GM23338 (cell line): ENCODE measurements around the gene FNIP2. TPM values are rescaled to one million over a fixed set of nuclear protein-coding genes. Genes with fewer than 3 reads are reported as not detected.

Experiments used
- ATAC-seq: fragments of 200-7000 bp; cut with Tn5 transposase; 3 replicates; pipeline ENCODE4 v1.9.1; 2020
- DNase-seq: peaks from one replicate; pipeline ENCODE4 v3.0.0-alpha.2; 2015; ENCODE audit warnings: low spot score
- H2AFZ ChIP-seq: fragments of 200-600 bp; sonication (generic); 2 replicates; pipeline ENCODE4 v1.8.0; 2016; ENCODE audit warnings: antibody characterized with exemption, mild to moderate bottlenecking, moderate library complexity
- H3F3A ChIP-seq: fragments of 200-600 bp; sonication (generic); replicated peaks from 2 replicates; pipeline ENCODE4 v1.8.0; 2017; ENCODE audit warnings: antibody characterized with exemption, mixed run types, low read depth
- H3K27ac ChIP-seq: fragments of 200-600 bp; sonication (generic); 2 replicates; pipeline ENCODE4 v1.6.1; 2016; ENCODE audit warnings: low read depth
- H3K27me3 ChIP-seq: fragments of 200-600 bp; sonication (generic); 2 replicates; pipeline ENCODE4 v1.8.0; 2016; ENCODE audit warnings: mild to moderate bottlenecking, mixed run types, moderate library complexity; ENCODE audit not compliant: insufficient read depth
- H3K36me3 ChIP-seq: fragments of 200-600 bp; sonication (generic); 2 replicates; pipeline ENCODE4 v1.8.0; 2016; ENCODE audit warnings: mild to moderate bottlenecking; ENCODE audit not compliant: insufficient read depth
- H3K4me1 ChIP-seq: fragments of 200-600 bp; sonication (generic); 2 replicates; pipeline ENCODE4 v1.8.0; 2016; ENCODE audit warnings: mild to moderate bottlenecking, moderate library complexity; ENCODE audit not compliant: insufficient read depth
- H3K4me2 ChIP-seq: fragments of 200-600 bp; sonication (generic); 2 replicates; pipeline ENCODE4 v1.7.1; 2017; ENCODE audit warnings: mixed run types
- H3K4me3 ChIP-seq: fragments of 200-600 bp; sonication (generic); 2 replicates; pipeline ENCODE4 v1.6.1; 2016; ENCODE audit warnings: mixed run types
- H3K79me2 ChIP-seq: fragments of 200-600 bp; sonication (generic); replicated peaks from 2 replicates; pipeline ENCODE4 v1.8.0; 2017; ENCODE audit warnings: mild to moderate bottlenecking; ENCODE audit not compliant: insufficient read depth
- H3K9me2 ChIP-seq: fragments of 200-600 bp; sonication (generic); 2 replicates; pipeline ENCODE4 v1.8.0; 2017; ENCODE audit not compliant: insufficient read depth
- H4K20me1 ChIP-seq: fragments of 200-600 bp; sonication (generic); replicated peaks from 2 replicates; pipeline ENCODE4 v1.8.0; 2017; ENCODE audit warnings: mild to moderate bottlenecking; ENCODE audit not compliant: insufficient read depth
- H3K27ac Mint-ChIP-seq: 2 replicates; pipeline ENCODE4 v1.8.0; 2020; ENCODE audit warnings: inconsistent platforms, mild to moderate bottlenecking, moderate library complexity, mixed read lengths
- H3K27me3 Mint-ChIP-seq: 3 replicates; pipeline ENCODE4 v1.8.0; 2022; ENCODE audit warnings: low read depth, mild to moderate bottlenecking, moderate library complexity, mixed read lengths, inconsistent platforms; ENCODE audit not compliant: insufficient read depth, poor library complexity
- H3K36me3 Mint-ChIP-seq: 3 replicates; pipeline ENCODE4 v1.8.0; 2021; ENCODE audit warnings: low read depth, mild to moderate bottlenecking, inconsistent platforms, moderate library complexity, mixed read lengths
- H3K4me1 Mint-ChIP-seq: 3 replicates; pipeline ENCODE4 v1.8.0; 2020; ENCODE audit warnings: mild to moderate bottlenecking, inconsistent platforms, mixed read lengths
- H3K4me3 Mint-ChIP-seq: 3 replicates; pipeline ENCODE4 v1.8.0; 2021; ENCODE audit warnings: moderate library complexity, mild to moderate bottlenecking, inconsistent platforms, mixed read lengths
- H3K9me3 Mint-ChIP-seq: 3 replicates; pipeline ENCODE4 v1.8.0; 2020; ENCODE audit warnings: moderate library complexity, mild to moderate bottlenecking, inconsistent platforms, mixed read lengths
- CTCF ChIP-seq, 2 experiments: fragments of 200-600 bp in 1 of 2; sonication (generic) in 1 of 2; conservative IDR thresholded peaks; 2 replicates each; pipeline versions ENCODE4 v1.5.1 to v1.6.1; 2016 to 2017; ENCODE audit warnings: antibody characterized with exemption in 2 of 2, low read depth in 2 of 2, mild to moderate bottlenecking in 2 of 2, moderate library complexity in 1 of 2
- EZH2 ChIP-seq: fragments of 200-600 bp; sonication (generic); IDR thresholded peaks from one replicate; pipeline ENCODE4 v1.8.0; 2017; ENCODE audit warnings: antibody characterized with exemption, mild to moderate bottlenecking, low read depth; ENCODE audit not compliant: unreplicated experiment
- EZH2phosphoT487 ChIP-seq: fragments of 200-600 bp; sonication (generic); IDR thresholded peaks from one replicate; pipeline ENCODE4 v1.8.1; 2018; ENCODE audit warnings: antibody characterized with exemption; ENCODE audit not compliant: unreplicated experiment
- JUNB ChIP-seq: IDR thresholded peaks from one replicate; pipeline ENCODE4 v1.6.1; 2016; ENCODE audit warnings: antibody characterized with exemption; ENCODE audit not compliant: unreplicated experiment
- REST ChIP-seq: IDR thresholded peaks from one replicate; pipeline ENCODE4 v1.6.1; 2018; ENCODE audit warnings: antibody characterized with exemption; ENCODE audit not compliant: unreplicated experiment
- STAT1 ChIP-seq: IDR thresholded peaks from one replicate; pipeline ENCODE4 v1.6.1; 2016; ENCODE audit warnings: antibody characterized with exemption; ENCODE audit not compliant: unreplicated experiment
- polyA plus RNA-seq: library from polyadenylated mRNA; unstranded; fragments of >200 nt; fragmentation: Nextera tagmentation; extraction: Ambion mirVana; gene quantifications from 2 replicates; pipeline ENCODE4 v1.2.1, GENCODE V29; 2016
- total RNA-seq: library from RNA; depleted of rRNA; stranded (reverse); fragments of >200 nt; shearing (Covaris generic); gene quantifications from 2 replicates; pipeline ENCODE4 v1.2.3, GENCODE V29; 2014
- TF ChIP-seq, protein P1 (sequence below): fragments of 250-450 bp; sonication (Bioruptor Pico); IDR thresholded peaks from 2 replicates; pipeline ENCODE4 v1.5.0; 2020; ENCODE audit warnings: mild to moderate bottlenecking, moderate library complexity

The FNIP2 gene
- total and polyA plus RNA-seq, 2 experiments from 2014 or later: 2.7 to 17.2 TPM

DNA sequence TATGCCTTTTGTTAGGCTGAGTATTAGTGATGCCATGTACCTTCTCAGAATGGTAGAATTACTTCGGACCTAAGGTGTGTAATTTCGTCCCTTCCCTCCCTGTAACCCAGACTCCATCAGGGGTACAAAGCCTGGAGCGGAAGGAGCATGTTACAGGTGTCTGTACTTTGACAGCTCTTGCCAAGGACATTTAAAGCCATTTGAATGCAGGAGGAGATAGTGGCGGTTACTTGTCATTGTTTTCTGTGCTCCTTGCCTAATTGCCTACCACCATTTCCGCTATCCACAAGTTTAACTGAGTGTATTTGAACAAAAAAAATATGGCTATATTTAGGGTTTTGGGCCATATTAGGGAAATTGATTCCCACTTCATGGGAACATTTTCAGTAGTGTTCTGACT, 1.8 kb downstream of the FNIP2 start:
- peaks cover 60% of the 10 kb centered on the region for H3K79me2 ChIP-seq
- Mint-ChIP-seq H3K36me3 (no peaks in the 10 kb centered on the region), H3K27ac (no peak overlapping the region), H3K9me3 (no peaks in the 10 kb centered on the region; the same call in 2 of the 3 replicates), H3K4me3 (peak overlapping the region; percentile 98; the same call in 2 of the 3 replicates), H3K4me1 (peaks cover 34% of the 10 kb centered on the region), H3K27me3 (peaks cover 9% of the 10 kb centered on the region)
- no peak overlapping the region for H3K4me2 ChIP-seq
- peaks cover 20% of the 10 kb centered on the region for H3K27me3 ChIP-seq
- no peak for ATAC-seq
- no peaks in the 10 kb centered on the region for H3K36me3 ChIP-seq
- no peak overlapping the region for H3K27ac ChIP-seq
- peaks cover 10% of the 10 kb centered on the region; the same call in 1 of the 2 replicates for H4K20me1 ChIP-seq
- TF ChIP-seq CTCF (conservative IDR thresholded peaks at IDR 0.05; ENCODE audit: low read depth in 2 of 2) (no peak), EZH2phosphoT487 (no peak)
- peaks cover 17% of the 10 kb centered on the region for H3K4me1 ChIP-seq
- no peak overlapping the region for H3K4me3 ChIP-seq
- H3F3A ChIP-seq: peaks cover 3% of the 10 kb centered on the region; the same call in 1 of the 2 replicates
- no peak for DNase-seq
- no peak overlapping the region for H2AFZ ChIP-seq
- no peaks in the 10 kb centered on the region for H3K9me2 ChIP-seq

GRCh38 chr4:158771776-158772175, 3.0 kb downstream of the FNIP2 start:
- Histone ChIP-seq H3K27me3 (peaks cover 20% of the 10 kb centered on the region), H3K4me2 (no peak overlapping the region), H3K27ac (no peak overlapping the region), H2AFZ (no peak overlapping the region), H3K4me3 (no peak overlapping the region), H3K9me2 (no peaks in the 10 kb centered on the region), H4K20me1 (peaks cover 10% of the 10 kb centered on the region; the same call in 1 of the 2 replicates), H3F3A (peaks cover 3% of the 10 kb centered on the region; the same call in 1 of the 2 replicates), H3K4me1 (peaks cover 17% of the 10 kb centered on the region), H3K36me3 (no peaks in the 10 kb centered on the region), H3K79me2 (peaks cover 71% of the 10 kb centered on the region)
- DNase-seq: no peak
- H3K27me3 Mint-ChIP-seq: peaks cover 8% of the 10 kb centered on the region
- H3K4me3 Mint-ChIP-seq: no peak overlapping the region
- no peak for ATAC-seq
- H3K9me3 Mint-ChIP-seq: no peaks in the 10 kb centered on the region; the same call in 2 of the 3 replicates
- peaks cover 38% of the 10 kb centered on the region for H3K4me1 Mint-ChIP-seq
- TF ChIP-seq JUNB (no peak), EZH2 (no peak), STAT1 (no peak), REST (no peak)
- TF ChIP-seq, protein P1, sequence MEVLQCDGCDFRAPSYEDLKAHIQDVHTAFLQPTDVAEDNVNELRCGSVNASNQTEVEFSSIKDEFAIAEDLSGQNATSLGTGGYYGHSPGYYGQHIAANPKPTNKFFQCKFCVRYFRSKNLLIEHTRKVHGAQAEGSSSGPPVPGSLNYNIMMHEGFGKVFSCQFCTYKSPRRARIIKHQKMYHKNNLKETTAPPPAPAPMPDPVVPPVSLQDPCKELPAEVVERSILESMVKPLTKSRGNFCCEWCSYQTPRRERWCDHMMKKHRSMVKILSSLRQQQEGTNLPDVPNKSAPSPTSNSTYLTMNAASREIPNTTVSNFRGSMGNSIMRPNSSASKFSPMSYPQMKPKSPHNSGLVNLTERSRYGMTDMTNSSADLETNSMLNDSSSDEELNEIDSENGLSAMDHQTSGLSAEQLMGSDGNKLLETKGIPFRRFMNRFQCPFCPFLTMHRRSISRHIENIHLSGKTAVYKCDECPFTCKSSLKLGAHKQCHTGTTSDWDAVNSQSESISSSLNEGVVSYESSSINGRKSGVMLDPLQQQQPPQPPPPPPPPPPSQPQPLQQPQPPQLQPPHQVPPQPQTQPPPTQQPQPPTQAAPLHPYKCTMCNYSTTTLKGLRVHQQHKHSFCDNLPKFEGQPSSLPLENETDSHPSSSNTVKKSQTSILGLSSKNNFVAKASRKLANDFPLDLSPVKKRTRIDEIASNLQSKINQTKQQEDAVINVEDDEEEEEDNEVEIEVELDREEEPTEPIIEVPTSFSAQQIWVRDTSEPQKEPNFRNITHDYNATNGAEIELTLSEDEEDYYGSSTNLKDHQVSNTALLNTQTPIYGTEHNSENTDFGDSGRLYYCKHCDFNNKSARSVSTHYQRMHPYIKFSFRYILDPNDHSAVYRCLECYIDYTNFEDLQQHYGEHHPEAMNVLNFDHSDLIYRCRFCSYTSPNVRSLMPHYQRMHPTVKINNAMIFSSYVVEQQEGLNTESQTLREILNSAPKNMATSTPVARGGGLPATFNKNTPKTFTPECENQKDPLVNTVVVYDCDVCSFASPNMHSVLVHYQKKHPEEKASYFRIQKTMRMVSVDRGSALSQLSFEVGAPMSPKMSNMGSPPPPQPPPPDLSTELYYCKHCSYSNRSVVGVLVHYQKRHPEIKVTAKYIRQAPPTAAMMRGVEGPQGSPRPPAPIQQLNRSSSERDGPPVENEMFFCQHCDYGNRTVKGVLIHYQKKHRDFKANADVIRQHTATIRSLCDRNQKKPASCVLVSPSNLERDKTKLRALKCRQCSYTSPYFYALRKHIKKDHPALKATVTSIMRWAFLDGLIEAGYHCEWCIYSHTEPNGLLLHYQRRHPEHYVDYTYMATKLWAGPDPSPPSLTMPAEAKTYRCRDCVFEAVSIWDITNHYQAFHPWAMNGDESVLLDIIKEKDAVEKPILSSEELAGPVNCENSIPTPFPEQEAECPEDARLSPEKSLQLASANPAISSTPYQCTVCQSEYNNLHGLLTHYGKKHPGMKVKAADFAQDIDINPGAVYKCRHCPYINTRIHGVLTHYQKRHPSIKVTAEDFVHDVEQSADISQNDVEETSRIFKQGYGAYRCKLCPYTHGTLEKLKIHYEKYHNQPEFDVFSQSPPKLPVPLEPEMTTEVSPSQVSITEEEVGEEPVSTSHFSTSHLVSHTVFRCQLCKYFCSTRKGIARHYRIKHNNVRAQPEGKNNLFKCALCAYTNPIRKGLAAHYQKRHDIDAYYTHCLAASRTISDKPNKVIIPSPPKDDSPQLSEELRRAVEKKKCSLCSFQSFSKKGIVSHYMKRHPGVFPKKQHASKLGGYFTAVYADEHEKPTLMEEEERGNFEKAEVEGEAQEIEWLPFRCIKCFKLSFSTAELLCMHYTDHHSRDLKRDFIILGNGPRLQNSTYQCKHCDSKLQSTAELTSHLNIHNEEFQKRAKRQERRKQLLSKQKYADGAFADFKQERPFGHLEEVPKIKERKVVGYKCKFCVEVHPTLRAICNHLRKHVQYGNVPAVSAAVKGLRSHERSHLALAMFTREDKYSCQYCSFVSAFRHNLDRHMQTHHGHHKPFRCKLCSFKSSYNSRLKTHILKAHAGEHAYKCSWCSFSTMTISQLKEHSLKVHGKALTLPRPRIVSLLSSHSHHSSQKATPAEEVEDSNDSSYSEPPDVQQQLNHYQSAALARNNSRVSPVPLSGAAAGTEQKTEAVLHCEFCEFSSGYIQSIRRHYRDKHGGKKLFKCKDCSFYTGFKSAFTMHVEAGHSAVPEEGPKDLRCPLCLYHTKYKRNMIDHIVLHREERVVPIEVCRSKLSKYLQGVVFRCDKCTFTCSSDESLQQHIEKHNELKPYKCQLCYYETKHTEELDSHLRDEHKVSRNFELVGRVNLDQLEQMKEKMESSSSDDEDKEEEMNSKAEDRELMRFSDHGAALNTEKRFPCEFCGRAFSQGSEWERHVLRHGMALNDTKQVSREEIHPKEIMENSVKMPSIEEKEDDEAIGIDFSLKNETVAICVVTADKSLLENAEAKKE: no peak
- H3K27ac Mint-ChIP-seq: no peak overlapping the region
- H3K36me3 Mint-ChIP-seq: no peaks in the 10 kb centered on the region
